Endometrial microvascular endothelial cells (primary cell): ENCODE results near the gene FAM168A. TPM values are rescaled to one million over a fixed set of nuclear protein-coding genes. Genes with fewer than 3 reads are reported as not detected.

Experiments
- in situ Hi-C: cut with HindIII; loops from 2 replicates; pipeline ENCODE4 v1.10.0; 2017; ENCODE audit warnings: low sequenced_read_pairs, low pct_unique_long_range_greater_than_20kb; ENCODE audit errors: inconsistent ontology term
- total RNA-seq: library from RNA; depleted of rRNA; stranded (reverse); fragments of >200 nt; gene quantifications from one replicate; pipeline ENCODE4 v1.2.3, GENCODE V29; 2015; ENCODE audit errors: inconsistent ontology term

FAM168A gene
- total RNA-seq, 1 donor from 2014 or later: 13.4 TPM

DNA sequence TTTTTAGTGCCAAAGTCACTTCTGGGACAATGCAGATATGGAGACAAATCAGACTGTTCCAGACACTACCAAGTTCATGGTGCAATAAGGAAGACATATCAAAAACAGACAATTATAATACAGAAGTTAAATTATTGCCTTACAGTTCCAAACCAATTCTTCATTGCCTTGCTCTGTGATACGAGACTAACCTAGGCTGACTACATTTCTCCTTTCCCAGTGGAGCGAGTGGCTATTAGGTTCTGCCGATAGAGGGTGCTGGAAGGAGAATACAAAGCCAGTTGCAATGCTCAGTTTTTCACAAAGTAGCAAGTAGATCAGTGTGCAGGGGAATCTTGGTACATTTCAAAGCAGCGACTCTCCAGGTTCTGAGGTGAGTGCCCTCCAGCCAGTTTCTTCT, 67.8 kb downstream of the FAM168A start:
- in situ Hi-C loops: no loop called here

DNA sequence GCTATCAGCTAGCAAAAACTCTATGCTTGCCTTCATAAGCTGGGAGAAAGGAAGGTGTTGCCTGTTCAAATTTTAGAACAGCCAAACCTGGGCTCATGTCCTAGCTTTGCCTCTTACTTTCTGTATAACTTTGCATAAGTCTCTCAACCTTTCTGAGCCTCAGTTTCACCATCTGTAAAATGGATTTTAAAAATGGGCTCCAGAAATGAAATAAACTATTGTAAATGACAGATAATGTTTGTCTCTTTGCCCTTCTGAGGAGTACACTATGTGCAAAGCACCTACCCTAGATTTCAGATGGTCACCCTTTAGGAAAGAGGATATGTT, 68.7 kb downstream of the FAM168A start:
- in situ Hi-C loops: no loop called here

DNA sequence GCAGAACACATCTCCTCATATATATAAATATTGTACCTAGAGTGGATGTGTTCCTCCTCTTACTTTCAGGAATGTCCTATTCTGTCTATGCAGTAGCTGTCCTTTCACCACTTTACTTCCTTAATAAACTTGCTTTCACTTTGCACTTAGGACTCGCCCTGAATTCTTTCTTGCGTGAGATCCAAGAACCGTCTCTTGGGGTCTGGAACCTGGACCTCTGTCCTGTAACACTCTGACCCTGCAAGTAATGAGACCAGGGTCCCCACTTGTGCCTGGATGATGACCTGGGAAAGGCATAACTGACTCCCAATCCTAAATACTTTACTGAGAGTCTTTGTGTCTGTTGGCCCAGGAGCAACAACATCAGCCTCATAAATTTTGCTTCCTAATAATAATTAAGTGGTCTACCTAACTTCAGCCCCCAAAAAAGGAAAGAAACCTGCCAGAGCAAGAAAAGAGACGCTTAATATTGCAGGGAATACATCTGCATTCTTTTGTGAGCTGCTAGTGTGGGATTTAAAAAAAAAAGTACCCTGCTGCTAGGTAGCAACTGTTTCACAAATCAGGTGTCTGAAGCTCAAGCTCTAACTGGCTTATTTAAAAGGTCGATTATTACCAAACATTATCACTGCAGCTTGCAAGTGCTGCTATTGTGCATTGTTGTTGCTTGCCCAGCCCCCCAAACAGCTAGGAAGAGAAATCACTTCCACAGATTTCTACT, 69.3 kb downstream of the FAM168A start:
- in situ Hi-C loops: no loop called here

GRCh38 chr11:73528013-73528412, 69.9 kb downstream of the FAM168A start:
- in situ Hi-C loops: no loop called here

DNA sequence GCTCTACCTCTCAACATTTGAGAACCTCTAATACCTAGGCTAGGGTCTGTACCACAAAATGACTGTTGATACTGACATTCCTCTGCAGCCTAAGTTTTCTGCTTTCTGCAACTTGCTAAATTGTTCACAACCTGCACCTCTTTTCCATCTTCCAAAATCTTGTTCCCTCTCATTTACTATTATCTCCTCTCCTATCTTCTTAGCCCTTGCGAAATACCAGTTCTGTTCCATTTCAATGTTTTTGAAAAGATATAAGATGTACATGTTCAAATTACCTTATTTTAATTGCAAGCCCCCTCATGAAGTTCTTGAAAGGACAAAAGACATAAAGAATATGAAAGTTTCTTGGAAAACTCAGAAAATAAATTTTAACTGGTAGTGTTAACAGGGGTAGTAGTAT, 72.3 kb downstream of the FAM168A start:
- in situ Hi-C loops: no loop called here

DNA sequence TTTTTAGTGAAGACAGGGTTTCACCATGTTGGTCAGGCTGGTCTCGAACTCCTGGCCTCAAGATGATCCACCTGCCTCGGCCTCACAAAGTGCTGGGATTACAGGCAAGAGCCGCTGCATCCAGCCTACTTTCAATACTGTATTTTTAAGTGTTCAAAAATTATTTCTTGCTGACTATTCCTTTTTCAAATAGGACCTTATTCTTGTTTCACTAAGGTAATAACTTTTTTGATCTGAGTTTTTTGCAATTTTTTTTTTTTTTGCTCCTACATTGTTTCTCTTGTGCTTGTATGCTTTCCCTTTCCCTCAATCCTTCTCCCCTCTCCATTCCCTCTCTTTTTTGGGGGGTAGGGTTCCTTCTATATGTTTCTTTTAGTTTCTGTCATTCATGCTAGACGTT, 73.1 kb downstream of the FAM168A start:
- in situ Hi-C loops: no loop called here

- in situ Hi-C loops: no loop called here
Measured at GRCh38 chr11:73521621-73522020, 76.3 kb downstream of the FAM168A start.

GRCh38 chr11:73520353-73521061, 77.4 kb downstream of the FAM168A start:
- in situ Hi-C loops: no loop called here

DNA sequence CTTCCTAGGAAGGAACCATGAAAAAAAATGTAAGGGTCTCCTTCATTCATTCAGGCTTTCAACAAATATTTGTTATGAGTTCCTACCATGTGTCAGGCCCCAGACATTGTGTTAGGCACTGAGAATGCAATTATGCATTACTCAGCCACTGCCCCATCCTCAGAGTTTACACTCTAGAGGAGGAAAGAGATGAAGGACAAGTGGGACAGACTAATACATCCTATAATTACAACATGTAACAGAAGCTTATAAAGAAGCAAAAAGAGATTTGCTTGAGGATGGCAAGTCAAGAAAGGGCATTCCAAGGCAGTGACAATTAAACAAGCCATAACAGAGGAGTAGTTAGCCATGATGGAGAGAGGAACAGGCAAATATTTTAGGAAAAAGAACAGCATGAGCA, 78.6 kb downstream of the FAM168A start:
- in situ Hi-C loops: no loop called here

- in situ Hi-C loops: no loop called here
Measured at GRCh38 chr11:73518195-73518594, 79.7 kb downstream of the FAM168A start.

DNA sequence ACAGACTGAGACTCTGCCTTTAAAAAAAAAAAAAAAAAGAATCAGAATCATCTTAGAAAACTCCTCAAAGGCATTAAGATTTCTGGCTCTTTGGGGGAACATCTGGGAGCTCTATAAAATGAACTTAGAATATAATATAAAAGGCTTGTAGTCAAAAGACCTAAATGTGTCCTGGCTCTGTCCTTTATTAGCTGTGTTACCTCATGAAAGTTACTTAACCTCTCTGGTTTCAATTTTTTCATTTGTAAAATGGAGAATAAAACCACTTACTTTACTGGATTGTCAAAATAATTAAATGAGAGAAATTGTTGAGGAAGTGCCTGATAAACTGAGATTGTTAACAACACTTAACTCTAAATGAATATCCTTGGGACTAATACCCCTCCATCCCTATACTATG, 81.8 kb downstream of the FAM168A start:
- in situ Hi-C loops: no loop called here

GRCh38 chr11:73513707-73514106, 84.2 kb downstream of the FAM168A start:
- in situ Hi-C loops: no loop called here

GRCh38 chr11:73510877-73511276, 87.0 kb downstream of the FAM168A start:
- in situ Hi-C loops: no loop called here

GRCh38 chr11:73510106-73510505, 87.8 kb downstream of the FAM168A start:
- in situ Hi-C loops: no loop called here

- in situ Hi-C loops: no loop called here
Measured at GRCh38 chr11:73509188-73509587, 88.7 kb downstream of the FAM168A start.

GRCh38 chr11:73508243-73509176, 89.4 kb downstream of the FAM168A start:
- in situ Hi-C loops: no loop called here

GRCh38 chr11:73507086-73507485, 90.8 kb downstream of the FAM168A start:
- in situ Hi-C loops: no loop called here

DNA sequence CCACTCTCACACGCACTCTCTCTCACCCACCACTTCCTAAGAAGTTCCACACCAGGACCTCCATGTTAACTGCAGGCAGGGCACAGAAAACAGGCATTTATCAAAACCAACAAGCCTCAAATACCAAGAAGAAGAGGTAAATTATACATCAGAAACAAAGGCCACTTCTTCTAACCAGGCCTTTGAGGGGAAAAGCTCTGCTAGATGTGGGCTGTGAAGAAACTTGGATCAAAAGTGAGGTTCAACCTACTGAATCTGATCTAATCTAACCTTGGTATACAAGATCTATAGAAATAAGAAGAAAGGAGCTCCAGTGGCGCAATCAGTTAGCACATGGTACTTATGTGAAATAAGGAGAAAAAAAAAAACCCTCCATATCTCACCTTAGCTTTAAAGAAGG, 91.9 kb downstream of the FAM168A start:
- in situ Hi-C loops: no loop called here

DNA sequence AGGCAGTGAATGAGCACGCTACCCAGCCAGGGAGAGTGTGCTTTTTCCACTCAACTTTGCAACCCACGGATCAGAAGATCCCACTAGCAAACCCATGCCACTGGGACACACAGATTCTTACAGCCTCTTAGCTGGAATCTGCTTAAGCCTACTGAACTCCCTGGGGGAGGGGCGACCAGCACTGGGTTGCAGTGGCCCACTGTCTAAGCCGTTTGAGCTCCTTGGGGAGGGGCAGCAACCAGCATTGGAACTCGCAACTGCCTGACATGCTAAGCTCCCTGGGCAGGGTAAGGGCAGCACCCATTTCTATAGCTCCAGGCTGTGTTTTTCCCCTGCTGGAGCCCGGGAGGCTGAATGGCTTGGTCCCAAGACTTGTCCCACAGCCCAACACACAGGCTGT, 99.6 kb downstream of the FAM168A start:
- in situ Hi-C loops: no loop called here

DNA sequence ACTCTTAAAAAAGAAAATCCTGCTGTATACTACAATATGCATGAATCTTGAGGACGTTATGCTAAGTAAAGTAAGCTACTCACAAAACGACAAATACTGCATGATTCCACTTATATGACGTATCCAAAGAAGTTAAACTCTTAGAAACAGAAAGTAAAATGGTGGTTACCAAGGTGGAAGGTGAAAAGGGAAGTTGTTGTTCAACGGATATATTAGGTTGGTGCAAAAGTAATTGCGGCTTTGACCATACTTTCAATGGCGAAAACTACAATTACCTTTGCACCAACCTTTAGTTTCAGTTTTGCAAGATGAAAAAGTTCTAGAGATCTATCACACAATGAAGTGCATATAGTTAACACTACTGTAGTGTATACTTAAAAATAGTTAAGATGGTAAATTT, 101.8 kb downstream of the FAM168A start:
- in situ Hi-C loops: no loop called here
